ACC112 (cell line): ENCODE data around the gene INPP1.

Source experiments
- H2AFZ ChIP-seq: fragments of 200-600 bp; sonication (generic); one replicate; pipeline ENCODE4 v1.6.0; 2017; ENCODE audit warnings: antibody characterized with exemption, low read length; ENCODE audit not compliant: unreplicated experiment
- H3K27ac ChIP-seq: fragments of 200-600 bp; sonication (generic); 2 replicates; pipeline ENCODE4 v1.5.1; 2014; ENCODE audit warnings: low read depth, mild to moderate bottlenecking, antibody characterized with exemption, low read length, moderate library complexity
- H3K27me3 ChIP-seq: fragments of 200-600 bp; sonication (generic); 2 replicates; pipeline ENCODE4 v1.6.1; 2014; ENCODE audit warnings: mild to moderate bottlenecking, antibody characterized with exemption, low read length, moderate library complexity, mixed read lengths; ENCODE audit not compliant: insufficient read depth
- H3K36me3 ChIP-seq: fragments of 200-600 bp; sonication (generic); 2 replicates; pipeline ENCODE4 v1.6.1; 2016; ENCODE audit warnings: mild to moderate bottlenecking, antibody characterized with exemption, low read length, moderate library complexity, mixed read lengths; ENCODE audit not compliant: insufficient read depth
- H3K4me1 ChIP-seq: fragments of 200-600 bp; sonication (generic); one replicate; pipeline ENCODE4 v1.6.1; 2016; ENCODE audit warnings: low read length, mixed read lengths; ENCODE audit not compliant: insufficient read depth, unreplicated experiment, control insufficient read depth
- H3K4me3 ChIP-seq: fragments of 200-600 bp; sonication (generic); 2 replicates; pipeline ENCODE4 v1.5.1; 2014; ENCODE audit warnings: mild to moderate bottlenecking, low read depth, low read length
- H3K79me2 ChIP-seq: fragments of 200-600 bp; sonication (generic); one replicate; pipeline ENCODE4 v1.6.0; 2016; ENCODE audit warnings: low read length; ENCODE audit not compliant: control insufficient read depth, unreplicated experiment, insufficient read depth

INPP1 gene

DNA sequence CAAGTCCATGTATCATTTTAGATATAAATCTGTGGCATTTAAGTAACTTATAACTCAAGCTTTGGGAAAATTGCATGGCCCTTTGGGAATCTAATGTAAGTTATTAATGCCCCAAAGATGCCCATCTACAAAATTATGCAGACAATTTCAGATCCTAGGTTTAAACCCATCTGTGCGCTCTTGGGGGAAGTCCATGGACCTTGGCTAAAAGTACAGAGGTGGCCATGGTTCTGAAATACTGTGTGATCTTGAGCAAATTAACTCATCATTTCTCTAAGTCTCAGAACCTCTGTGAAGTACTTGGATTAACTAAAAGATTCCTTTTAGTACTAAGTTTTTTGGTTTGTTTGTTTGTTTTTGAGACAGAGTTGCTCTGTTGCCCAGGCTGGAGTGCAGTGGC is 19.5 kb downstream of the INPP1 start:
- Histone ChIP-seq H3K4me1 (peaks cover 10% of the 10 kb centered on the region), H3K79me2 (no peaks in the 10 kb centered on the region), H2AFZ (no peak overlapping the region), H3K27ac (no peak overlapping the region), H3K27me3 (no peaks in the 10 kb centered on the region), H3K4me3 (no peak overlapping the region), H3K36me3 (0 out of 2 replicates have a peak, but pooled peaks cover 3% of the 10 kb centered on the region)

- H3K27me3 ChIP-seq = no peaks in the 10 kb centered on the region
- H2AFZ ChIP-seq = no peak overlapping the region
- no peaks in the 10 kb centered on the region for H3K4me1 ChIP-seq
- H3K79me2 ChIP-seq = no peaks in the 10 kb centered on the region
- H3K27ac ChIP-seq = no peak overlapping the region
- peaks cover 12% of the 10 kb centered on the region; the same call in 1 of the 2 replicates for H3K36me3 ChIP-seq
- no peak overlapping the region for H3K4me3 ChIP-seq
Observed at GRCh38 chr2:190365499-190366204, 22.3 kb downstream of the INPP1 start.

DNA sequence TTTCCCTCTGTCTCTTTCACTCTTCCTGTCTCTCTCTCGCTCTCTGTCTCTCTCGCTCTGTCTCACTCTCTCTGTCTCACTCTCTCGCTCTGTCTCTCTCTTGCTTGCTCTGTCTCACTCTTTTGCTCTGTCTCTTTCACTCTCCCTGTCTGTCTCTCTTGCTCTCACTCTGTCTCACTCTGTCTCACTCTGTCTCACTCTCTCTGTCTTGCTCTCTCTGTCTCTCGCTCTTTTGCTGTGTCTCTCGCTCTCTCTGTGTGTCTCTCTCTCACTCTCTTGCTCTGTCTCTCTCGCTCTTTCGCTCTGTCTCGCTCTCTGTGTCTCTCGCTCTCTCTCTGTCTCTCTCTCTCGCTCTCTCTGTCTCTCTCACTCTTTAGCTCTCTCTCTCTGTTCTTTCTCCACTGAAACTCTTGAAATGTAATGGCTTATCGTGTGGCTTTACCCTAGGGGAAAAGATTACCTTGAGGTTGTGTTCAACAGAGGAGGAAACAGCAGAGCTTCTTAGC is 22.9 kb downstream of the INPP1 start:
- H2AFZ ChIP-seq = no peak overlapping the region
- H3K27me3 ChIP-seq = no peaks in the 10 kb centered on the region

DNA sequence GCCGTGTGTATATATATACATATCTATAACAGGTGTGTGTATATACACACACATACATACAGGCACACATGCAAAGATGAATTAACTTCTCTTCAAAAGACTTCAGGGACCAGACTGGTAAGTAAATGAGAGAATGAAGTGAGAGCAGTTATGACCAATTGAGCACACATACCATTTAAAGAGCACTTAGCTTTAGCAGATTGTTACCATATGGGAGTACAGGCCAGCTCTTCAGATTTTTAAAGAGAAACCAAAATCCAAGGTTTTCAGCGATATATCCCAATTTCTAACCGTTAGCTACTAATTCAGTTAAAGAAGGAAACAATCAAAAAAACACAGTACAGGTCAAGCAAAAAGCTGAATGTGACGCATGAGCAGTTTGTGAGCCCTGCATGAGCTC is 23.7 kb downstream of the INPP1 start:
- H3K79me2 ChIP-seq = no peaks in the 10 kb centered on the region
- H3K27ac ChIP-seq = no peak overlapping the region
- no peak overlapping the region for H2AFZ ChIP-seq
- H3K4me1 ChIP-seq = no peaks in the 10 kb centered on the region
- H3K36me3 ChIP-seq = peaks cover 14% of the 10 kb centered on the region; the same call in 1 of the 2 replicates
- no peak overlapping the region for H3K4me3 ChIP-seq
- no peaks in the 10 kb centered on the region for H3K27me3 ChIP-seq

More for the DNA sequence above, 22.9 kb downstream of the INPP1 start:
- Histone ChIP-seq H3K27ac (no peak overlapping the region), H3K4me3 (no peak overlapping the region), H3K36me3 (peaks cover 14% of the 10 kb centered on the region; the same call in 1 of the 2 replicates), H3K4me1 (no peaks in the 10 kb centered on the region), H3K79me2 (no peaks in the 10 kb centered on the region)

- Histone ChIP-seq H3K4me3 (no peak overlapping the region), H3K79me2 (no peaks in the 10 kb centered on the region), H3K27ac (no peak overlapping the region)
Observed at GRCh38 chr2:190369635-190370034, 26.2 kb downstream of the INPP1 start.

GRCh38 chr2:190376083-190376482 is 32.7 kb downstream of the INPP1 start:
- Histone ChIP-seq H3K27ac (no peak overlapping the region), H3K4me3 (no peak overlapping the region), H3K36me3 (no peaks in the 10 kb centered on the region), H3K79me2 (no peaks in the 10 kb centered on the region), H2AFZ (no peak overlapping the region), H3K27me3 (no peaks in the 10 kb centered on the region), H3K4me1 (peaks cover 23% of the 10 kb centered on the region)

More at GRCh38 chr2:190369635-190370034, 26.2 kb downstream of the INPP1 start:
- H3K36me3 ChIP-seq = peaks cover 14% of the 10 kb centered on the region; the same call in 1 of the 2 replicates
- no peak overlapping the region for H2AFZ ChIP-seq
- H3K4me1 ChIP-seq = no peaks in the 10 kb centered on the region
- no peaks in the 10 kb centered on the region for H3K27me3 ChIP-seq

- H3K79me2 ChIP-seq = no peaks in the 10 kb centered on the region
- H3K4me1 ChIP-seq = peaks cover 23% of the 10 kb centered on the region
- H3K27ac ChIP-seq = no peak overlapping the region
- no peak overlapping the region for H2AFZ ChIP-seq
- H3K27me3 ChIP-seq = no peaks in the 10 kb centered on the region
- no peaks in the 10 kb centered on the region for H3K36me3 ChIP-seq
- no peak overlapping the region for H3K4me3 ChIP-seq
Observed at GRCh38 chr2:190376591-190377245, 33.3 kb downstream of the INPP1 start.

GRCh38 chr2:190378880-190379237 is 35.5 kb downstream of the INPP1 start:
- Histone ChIP-seq H2AFZ (no peak overlapping the region), H3K27ac (peak overlapping the region; percentile 72), H3K79me2 (no peaks in the 10 kb centered on the region), H3K36me3 (no peaks in the 10 kb centered on the region), H3K4me1 (peaks cover 23% of the 10 kb centered on the region), H3K4me3 (peak overlapping the region; percentile 35), H3K27me3 (no peaks in the 10 kb centered on the region)

- Histone ChIP-seq H3K79me2 (no peaks in the 10 kb centered on the region), H2AFZ (no peak overlapping the region), H3K27ac (peak overlapping the region; percentile 72), H3K36me3 (no peaks in the 10 kb centered on the region), H3K4me3 (peak overlapping the region; percentile 35; the same call in 1 of the 2 replicates), H3K27me3 (no peaks in the 10 kb centered on the region), H3K4me1 (peaks cover 23% of the 10 kb centered on the region)
Observed at GRCh38 chr2:190379249-190379964, 36.0 kb downstream of the INPP1 start.

GRCh38 chr2:190380962-190381412 is 37.6 kb downstream of the INPP1 start:
- H3K36me3 ChIP-seq = no peaks in the 10 kb centered on the region
- no peaks in the 10 kb centered on the region for H3K27me3 ChIP-seq
- H2AFZ ChIP-seq = no peak overlapping the region
- no peaks in the 10 kb centered on the region for H3K79me2 ChIP-seq
- H3K4me3 ChIP-seq = no peak overlapping the region
- H3K27ac ChIP-seq = no peak overlapping the region
- H3K4me1 ChIP-seq = peaks cover 23% of the 10 kb centered on the region
